ENCODE data around the gene TTC38. TPM values are rescaled to one million over a fixed set of nuclear protein-coding genes. Genes with fewer than 3 reads are reported as not detected.

Gene TTC38
- total and polyA plus RNA-seq, 4 donors: 14.8 to 33.9 (median 28.6) TPM

DNA sequence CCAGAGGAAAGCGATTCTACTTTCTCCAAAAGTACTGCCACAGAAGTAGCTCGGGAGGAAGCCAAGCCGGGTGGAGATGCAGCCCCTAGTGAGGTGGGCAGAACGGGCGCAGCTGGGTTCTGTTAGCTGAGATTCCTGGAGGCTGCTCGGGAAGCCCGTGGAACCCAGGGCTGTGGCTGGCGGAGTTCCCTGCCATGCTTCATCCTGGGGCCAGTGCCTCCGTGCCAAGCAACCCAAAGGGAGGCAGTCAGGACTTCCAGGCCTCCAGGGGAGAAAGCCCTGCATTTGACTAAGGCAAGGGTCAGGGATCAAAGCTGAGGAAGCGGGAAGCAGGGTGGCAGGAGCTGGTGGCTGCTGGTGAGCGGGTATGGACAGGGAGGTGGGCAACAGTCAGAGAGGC is 61.0 kb downstream of the TTC38 start:
- ATAC-seq (ENCODE audit: insufficient read depth, low FRiP score) (no peak), DNase-seq (no peak)
- Histone ChIP-seq H3K9ac (ENCODE audit: insufficient read depth in 1 of 2, low read length in 2 of 2) (no peak overlapping the region), H3K27ac (ENCODE audit: low read depth in 1 of 2, low read length in 1 of 2) (no peak overlapping the region), H3K9me3 (ENCODE audit: control insufficient read depth in 4 of 4, insufficient read depth in 3 of 4, low read length in 3 of 4) (no peaks in the 10 kb centered on the region), H3K27me3 (ENCODE audit: control insufficient read depth in 3 of 3, insufficient read depth in 3 of 3, low read length in 2 of 3) (no peaks in the 10 kb centered on the region), H3K4me3 (no peak overlapping the region), H3K4me1 (ENCODE audit: control insufficient read depth in 5 of 5, insufficient read depth in 5 of 5, low read length in 5 of 5) (no peaks in the 10 kb centered on the region), H3K36me3 (ENCODE audit: control insufficient read depth in 4 of 4, insufficient read depth in 4 of 4, low read length in 4 of 4) (peaks cover 0 to 18% (median 8%) of the 10 kb centered on the region in 4 donors)
- no peak for TF ChIP-seq CTCF (IDR thresholded peaks at IDR 0.05; ENCODE audit: control extremely low read depth, extremely low read depth)
- WGBS, 2 donors: 98 to 99% methylated on average over 11 of the region's 11 CpGs

- DNase-seq: no peak
- 94 to 96% methylated on average over 8 of the region's 8 CpGs for WGBS, 2 donors
- no peaks in the 10 kb centered on the region for H3K4me1 ChIP-seq (ENCODE audit: control insufficient read depth in 5 of 5, insufficient read depth in 5 of 5, low read length in 5 of 5)
Observed at GRCh38 chr22:46329616-46330015, 61.8 kb downstream of the TTC38 start.

GRCh38 chr22:46330426-46330825 is 62.6 kb downstream of the TTC38 start:
- H3K27me3 ChIP-seq (ENCODE audit: control insufficient read depth in 3 of 3, insufficient read depth in 3 of 3, low read length in 2 of 3): no peaks in the 10 kb centered on the region
- no peak overlapping the region for H3K27ac ChIP-seq (ENCODE audit: low read depth in 1 of 2, low read length in 1 of 2)
- H3K9me3 ChIP-seq (ENCODE audit: control insufficient read depth in 4 of 4, insufficient read depth in 3 of 4, low read length in 3 of 4): no peaks in the 10 kb centered on the region
- H3K4me3 ChIP-seq: no peak overlapping the region
- DNase-seq (no peak), ATAC-seq (ENCODE audit: insufficient read depth, low FRiP score) (no peak)
- H3K9ac ChIP-seq (ENCODE audit: insufficient read depth in 1 of 2, low read length in 2 of 2): no peak overlapping the region
- 95 to 98% methylated on average over 4 of the region's 4 CpGs for WGBS, 2 donors
- peaks cover 0 to 18% (median 7%) of the 10 kb centered on the region in 4 donors for H3K36me3 ChIP-seq (ENCODE audit: control insufficient read depth in 4 of 4, insufficient read depth in 4 of 4, low read length in 4 of 4)
- no peak for TF ChIP-seq CTCF (IDR thresholded peaks at IDR 0.05; ENCODE audit: control extremely low read depth, extremely low read depth)
- H3K4me1 ChIP-seq (ENCODE audit: control insufficient read depth in 5 of 5, insufficient read depth in 5 of 5, low read length in 5 of 5): no peaks in the 10 kb centered on the region

More at GRCh38 chr22:46329616-46330015, 61.8 kb downstream of the TTC38 start:
- ATAC-seq (ENCODE audit: insufficient read depth, low FRiP score): no peak
- Histone ChIP-seq H3K9ac (ENCODE audit: insufficient read depth in 1 of 2, low read length in 2 of 2) (no peak overlapping the region), H3K27ac (ENCODE audit: low read depth in 1 of 2, low read length in 1 of 2) (no peak overlapping the region), H3K9me3 (ENCODE audit: control insufficient read depth in 4 of 4, insufficient read depth in 3 of 4, low read length in 3 of 4) (no peaks in the 10 kb centered on the region), H3K4me3 (no peak overlapping the region), H3K27me3 (ENCODE audit: control insufficient read depth in 3 of 3, insufficient read depth in 3 of 3, low read length in 2 of 3) (no peaks in the 10 kb centered on the region), H3K36me3 (ENCODE audit: control insufficient read depth in 4 of 4, insufficient read depth in 4 of 4, low read length in 4 of 4) (peaks cover 0 to 18% (median 7%) of the 10 kb centered on the region in 4 donors)
- no peak for TF ChIP-seq CTCF (IDR thresholded peaks at IDR 0.05; ENCODE audit: control extremely low read depth, extremely low read depth)

- 95 to 96% methylated on average over 23 of the region's 23 CpGs for WGBS, 2 donors
- Histone ChIP-seq H3K9ac (ENCODE audit: insufficient read depth in 1 of 2, low read length in 2 of 2) (no peak overlapping the region), H3K9me3 (ENCODE audit: control insufficient read depth in 4 of 4, insufficient read depth in 3 of 4, low read length in 3 of 4) (no peaks in the 10 kb centered on the region), H3K36me3 (ENCODE audit: control insufficient read depth in 4 of 4, insufficient read depth in 4 of 4, low read length in 4 of 4) (peaks cover 0 to 18% (median 3%) of the 10 kb centered on the region in 4 donors), H3K27me3 (ENCODE audit: control insufficient read depth in 3 of 3, insufficient read depth in 3 of 3, low read length in 2 of 3) (no peaks in the 10 kb centered on the region), H3K4me1 (ENCODE audit: control insufficient read depth in 5 of 5, insufficient read depth in 5 of 5, low read length in 5 of 5) (peaks cover 0 to 3% (median 1%) of the 10 kb centered on the region in 5 donors), H3K4me3 (no peak overlapping the region), H3K27ac (ENCODE audit: low read depth in 1 of 2, low read length in 1 of 2) (no peak overlapping the region)
- no peak for TF ChIP-seq CTCF (IDR thresholded peaks at IDR 0.05; ENCODE audit: control extremely low read depth, extremely low read depth)
- ATAC-seq (ENCODE audit: insufficient read depth, low FRiP score): no peak
- no peak for DNase-seq
Observed at GRCh38 chr22:46331496-46331895, 63.7 kb downstream of the TTC38 start.

All from lung (tissue), 12 donors.